Measurements from ENCODE around the gene ARHGEF9.

DNA sequence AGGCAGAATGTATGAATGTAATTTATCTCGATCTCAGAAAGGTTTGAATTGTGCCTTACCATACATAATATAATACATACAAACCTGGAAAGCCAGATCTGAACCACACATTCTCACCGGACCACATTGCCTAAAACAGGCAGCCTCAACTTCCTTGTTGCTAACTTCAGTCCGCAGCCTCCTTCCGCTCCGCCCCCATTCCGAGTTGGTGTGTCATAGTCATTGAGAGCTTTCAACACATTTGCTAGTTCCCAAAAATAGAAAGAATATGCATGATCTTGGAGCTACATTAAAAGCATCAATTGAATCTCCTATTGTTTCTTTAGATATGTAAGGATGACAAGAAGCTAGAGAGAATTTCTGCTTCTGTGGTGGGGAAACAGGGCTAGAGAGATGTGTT is 127.2 kb downstream of the ARHGEF9 start:
- TF ChIP-seq TCF7L2 (IDR thresholded peaks at IDR 0.05; ENCODE audit: borderline replicate concordance, low read depth, low read length) (no peak), ZFP41 (tag by site-specific recombination; IDR thresholded peaks at IDR 0.05; ENCODE audit: borderline replicate concordance) (no peak), ZNF311 (tag by site-specific recombination; IDR thresholded peaks at IDR 0.05; ENCODE audit: borderline replicate concordance) (no peak), YY2 (tag by site-specific recombination; IDR thresholded peaks at IDR 0.05) (no peak), ZNF302 (tag by site-specific recombination; IDR thresholded peaks at IDR 0.05; ENCODE audit: low read depth) (no peak), ZNF488 (tag by site-specific recombination; IDR thresholded peaks at IDR 0.05) (no peak), ZNF600 (tag by site-specific recombination; IDR thresholded peaks at IDR 0.05) (no peak), ZNF701 (tag by site-specific recombination; IDR thresholded peaks at IDR 0.05) (no peak), ATF2 (tag by site-specific recombination; IDR thresholded peaks at IDR 0.05; ENCODE audit: low read depth) (no peak), ZNF530 (tag by site-specific recombination; IDR thresholded peaks at IDR 0.05; ENCODE audit: low read depth) (no peak)
- TF ChIP-seq, protein P1, sequence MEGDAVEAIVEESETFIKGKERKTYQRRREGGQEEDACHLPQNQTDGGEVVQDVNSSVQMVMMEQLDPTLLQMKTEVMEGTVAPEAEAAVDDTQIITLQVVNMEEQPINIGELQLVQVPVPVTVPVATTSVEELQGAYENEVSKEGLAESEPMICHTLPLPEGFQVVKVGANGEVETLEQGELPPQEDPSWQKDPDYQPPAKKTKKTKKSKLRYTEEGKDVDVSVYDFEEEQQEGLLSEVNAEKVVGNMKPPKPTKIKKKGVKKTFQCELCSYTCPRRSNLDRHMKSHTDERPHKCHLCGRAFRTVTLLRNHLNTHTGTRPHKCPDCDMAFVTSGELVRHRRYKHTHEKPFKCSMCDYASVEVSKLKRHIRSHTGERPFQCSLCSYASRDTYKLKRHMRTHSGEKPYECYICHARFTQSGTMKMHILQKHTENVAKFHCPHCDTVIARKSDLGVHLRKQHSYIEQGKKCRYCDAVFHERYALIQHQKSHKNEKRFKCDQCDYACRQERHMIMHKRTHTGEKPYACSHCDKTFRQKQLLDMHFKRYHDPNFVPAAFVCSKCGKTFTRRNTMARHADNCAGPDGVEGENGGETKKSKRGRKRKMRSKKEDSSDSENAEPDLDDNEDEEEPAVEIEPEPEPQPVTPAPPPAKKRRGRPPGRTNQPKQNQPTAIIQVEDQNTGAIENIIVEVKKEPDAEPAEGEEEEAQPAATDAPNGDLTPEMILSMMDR (tag by site-specific recombination; IDR thresholded peaks at IDR 0.05) = no peak
